Right lobe of liver (tissue), 4 donors: ENCODE data around the gene MAVS.

Experiments
- CTCF ChIP-seq, 4 donors: fragments of 200-600 bp in 3 of 4; fragments of 450-650 bp in 1 of 4; IDR thresholded peaks; one replicate each; pipeline versions ENCODE4 v1.5.1 to v1.8.0; 2016 to 2022; ENCODE audit warnings: antibody characterized with exemption in 4 of 4, mild to moderate bottlenecking in 2 of 4
- POLR2A ChIP-seq: fragments of 450-650 bp; IDR thresholded peaks from one replicate; pipeline ENCODE4 v1.6.1; 2017; ENCODE audit warnings: antibody characterized with exemption, mild to moderate bottlenecking
- donor health status: DM: no; HTN: no; CAD: no.
- donor health status: DM: no; HTN: no; CAD: no.
- donor health status: DM: no; HTN: yes; CAD: no.

GRCh38 chr20:3896853-3897583, 50.4 kb downstream of the MAVS start:
- TF ChIP-seq CTCF (IDR thresholded peaks at IDR 0.05) (no peak), POLR2A (no peak)
